Endothelial cell of umbilical vein (primary cell): ENCODE measurements around the gene PKHD1. TPM values are rescaled to one million over a fixed set of nuclear protein-coding genes. Genes with fewer than 3 reads are reported as not detected.

Experiments
- BruUV-seq: library from RNA; stranded (reverse); fragments of 400-500 nt; replicated peaks from 2 replicates; lab custom pipeline; 2021; lab: Mats Ljungman, UMichigan
- CTCF ChIA-PET: fragments of 300-600, 350-600 bp; sonication (Branson Sonifier 250); formaldehyde crosslinking; loops from one replicate; lab custom pipeline; 2021; ENCODE audit warnings: antibody characterized with exemption, inconsistent platforms; lab: Charles Lee
- POLR2A ChIA-PET: fragments of 300-600, 350-600 bp; sonication (Branson Sonifier 250); formaldehyde crosslinking; loops from one replicate; lab custom pipeline; 2021; ENCODE audit warnings: antibody characterized with exemption, inconsistent platforms; lab: Charles Lee
- DNase-seq: peaks from one replicate; pipeline ENCODE4 v3.0.0-alpha.2; 2011; ENCODE audit warnings: low read depth, low spot score
- FAIRE-seq: peaks from 2 replicates; lab custom pipeline; 2011; peaks lifted over from hg19 to GRCh38; lab: Jason Lieb, UNC
- H2AFZ ChIP-seq: 2 replicates; pipeline ENCODE4 v1.6.0; 2012; ENCODE audit warnings: low read depth, low read length, control low read depth, inconsistent platforms
- H3K27ac ChIP-seq: 2 replicates; pipeline ENCODE4 v1.5.1; 2011; ENCODE audit warnings: low read depth, mild to moderate bottlenecking, control low read depth, low read length, moderate library complexity; ENCODE audit not compliant: insufficient read depth
- H3K27me3 ChIP-seq, 2 experiments: 2 replicates each; pipeline versions ENCODE4 v1.6.0 to v1.6.1; 2011; ENCODE audit warnings: low read length in 2 of 2, mixed read lengths in 1 of 2; ENCODE audit not compliant: control insufficient read depth in 2 of 2, insufficient read depth in 2 of 2
- H3K36me3 ChIP-seq, 2 experiments: 2 replicates in 1 of 2; 3 replicates in 1 of 2; pipeline ENCODE4 v1.5.1; 2011; ENCODE audit warnings: low read length in 2 of 2, mild to moderate bottlenecking in 1 of 2, moderate library complexity in 1 of 2; ENCODE audit not compliant: control insufficient read depth in 2 of 2, insufficient read depth in 2 of 2; ENCODE audit errors: extremely low read depth in 1 of 2
- H3K4me1 ChIP-seq: 3 replicates; pipeline ENCODE4 v1.5.1; 2011; ENCODE audit warnings: mild to moderate bottlenecking, low read length; ENCODE audit not compliant: control insufficient read depth, insufficient read depth; ENCODE audit errors: extremely low read depth
- H3K4me2 ChIP-seq: 2 replicates; pipeline ENCODE4 v1.6.1; 2011; ENCODE audit warnings: low read length, control low read depth, mixed read lengths; ENCODE audit not compliant: insufficient read depth
- H3K4me3 ChIP-seq, 3 experiments: fragments of 200-600 bp in 1 of 3; sonication (generic), shearing (Covaris generic) in 1 of 3; replicated peaks in 1 of 3; 2 replicates each; pipeline ENCODE4 v1.5.1; 2011 to 2016; ENCODE audit warnings: control low read depth in 3 of 3, low read length in 3 of 3, mild to moderate bottlenecking in 2 of 3, inconsistent platforms in 1 of 3, low read depth in 1 of 3, moderate library complexity in 1 of 3; ENCODE audit not compliant: insufficient read depth in 1 of 3
- H3K79me2 ChIP-seq: 2 replicates; pipeline ENCODE4 v1.6.0; 2012; ENCODE audit warnings: low read length, inconsistent platforms; ENCODE audit not compliant: control insufficient read depth, insufficient read depth
- H3K9ac ChIP-seq: replicated peaks from 2 replicates; pipeline ENCODE3; 2011; ENCODE audit warnings: low read length, control low read depth; ENCODE audit not compliant: insufficient read depth; ENCODE audit errors: extremely low read depth
- H3K9me1 ChIP-seq: replicated peaks from 3 replicates; pipeline ENCODE4 v1.6.0; 2011; ENCODE audit warnings: mild to moderate bottlenecking, low read length; ENCODE audit not compliant: control insufficient read depth, insufficient read depth; ENCODE audit errors: extremely low read depth
- H3K9me3 ChIP-seq: replicated peaks from 2 replicates; pipeline ENCODE4 v1.5.1; 2012; ENCODE audit warnings: low read length, inconsistent platforms; ENCODE audit not compliant: control insufficient read depth, insufficient read depth
- H4K20me1 ChIP-seq: replicated peaks from 2 replicates; pipeline ENCODE3; 2011; ENCODE audit warnings: mild to moderate bottlenecking, low read length; ENCODE audit not compliant: control insufficient read depth, insufficient read depth; ENCODE audit errors: extremely low read depth
- CTCF ChIP-seq, 2 donors: IDR thresholded peaks; 1 replicate in 1 of 2; 2 replicates in 1 of 2; pipeline ENCODE4 v1.5.1; 2011; ENCODE audit warnings: low read length in 2 of 2, mild to moderate bottlenecking in 2 of 2, moderate library complexity in 2 of 2, control low read depth in 1 of 2, inconsistent platforms in 1 of 2, low read depth in 1 of 2; ENCODE audit not compliant: insufficient read depth in 1 of 2; ENCODE audit errors: extremely low read depth in 1 of 2
- EZH2 ChIP-seq: IDR thresholded peaks from 2 replicates; pipeline ENCODE4 v1.6.1; 2012; ENCODE audit warnings: borderline replicate concordance, low read depth, mild to moderate bottlenecking, moderate library complexity, low read length, inconsistent platforms; ENCODE audit not compliant: severe bottlenecking
- FOS ChIP-seq: IDR thresholded peaks from 2 replicates; pipeline ENCODE4 v1.6.1; 2011; ENCODE audit warnings: mild to moderate bottlenecking, low read length, moderate library complexity, borderline replicate concordance; ENCODE audit not compliant: insufficient read depth
- GATA2 ChIP-seq: IDR thresholded peaks from 2 replicates; pipeline ENCODE4 v1.7.0; 2011; ENCODE audit warnings: low read depth, mild to moderate bottlenecking, moderate library complexity, mixed read lengths, low read length; ENCODE audit not compliant: insufficient read length, insufficient read depth
- JUN ChIP-seq: IDR thresholded peaks from 2 replicates; pipeline ENCODE4 v1.6.1; 2011; ENCODE audit warnings: borderline replicate concordance, low read depth; ENCODE audit not compliant: insufficient read length, insufficient read depth
- MAX ChIP-seq: IDR thresholded peaks from 2 replicates; pipeline ENCODE4 v1.6.1; 2011; ENCODE audit not compliant: insufficient read depth, insufficient read length
- MYC ChIP-seq: IDR thresholded peaks from one replicate; pipeline ENCODE4 v1.6.1; 2011; ENCODE audit warnings: mild to moderate bottlenecking, low read depth, low read length
- POLR2A ChIP-seq: IDR thresholded peaks from 2 replicates; pipeline ENCODE4 v1.6.1; 2012; ENCODE audit warnings: low read depth, mild to moderate bottlenecking, control low read depth, low read length
- POLR2AphosphoS5 ChIP-seq: IDR thresholded peaks from 2 replicates; pipeline ENCODE4 v1.6.1; 2012; ENCODE audit warnings: low read depth, mild to moderate bottlenecking, control low read depth, low read length, moderate library complexity; ENCODE audit not compliant: insufficient read depth
- dilution Hi-C: fragments of 300-500 bp; cut with MboI; formaldehyde crosslinking; loops from one replicate; pipeline ENCODE4 v1.15.0; 2019; ENCODE audit warnings: low sequenced_read_pairs; ENCODE audit not compliant: extremely low pct_ligation_motif_present
- intact Hi-C: fragments of 100-400 bp; cut with micrococcal nuclease; formaldehyde crosslinking; loops from one replicate; pipeline ENCODE4 v1.10.0; 2022
- polyA plus RNA-seq, 4 experiments: library from polyadenylated mRNA; depleted of rRNA in 3 of 4; stranded (reverse) in 3 of 4; unstranded in 1 of 4; fragments of >200 nt; gene quantifications; 2 replicates each; pipeline versions ENCODE4 v1.2.1 to v1.2.3, GENCODE V29; 2011 to 2012; ENCODE audit warnings: missing spikeins in 1 of 4
- total RNA-seq: library from RNA; stranded (reverse); gene quantifications from 2 replicates; pipeline ENCODE4 v1.2.3, GENCODE V29; 2021

Gene PKHD1
- total and polyA plus RNA-seq, 2 donors (not counting 3 experiments of a cell fraction or from before 2014, with no cell fraction given), result not detected

GRCh38 chr6:51813904-51814303 is 273.5 kb downstream of the PKHD1 start:
- DNase-seq (no peak), FAIRE-seq (no peak)
- Histone ChIP-seq H3K4me2 (no peak overlapping the region), H3K4me3 (no peak overlapping the region), H3K9ac (no peak overlapping the region), H2AFZ (no peak overlapping the region), H3K27me3 (no peaks in the 10 kb centered on the region), H3K36me3 (no peaks in the 10 kb centered on the region), H3K9me1 (no peaks in the 10 kb centered on the region), H3K4me1 (no peaks in the 10 kb centered on the region), H3K9me3 (no peaks in the 10 kb centered on the region), H3K27ac (no peak overlapping the region), H4K20me1 (no peaks in the 10 kb centered on the region), H3K79me2 (no peaks in the 10 kb centered on the region)
- CTCF ChIA-PET, result no interaction called here
- intact Hi-C loops (no loop called here), dilution Hi-C loops (no loop called here)
- TF ChIP-seq MAX, result no peak
- TF ChIP-seq GATA2, result no peak
- TF ChIP-seq POLR2AphosphoS5, result no peak
- TF ChIP-seq FOS, result no peak
- TF ChIP-seq POLR2A, result no peak
- TF ChIP-seq JUN, result no peak
- no peak for TF ChIP-seq EZH2
- TF ChIP-seq MYC, result no peak
- no TSS peak for BruUV-seq
- POLR2A ChIA-PET, result no interaction called here

- dilution Hi-C loops (no loop called here), intact Hi-C loops (no loop called here)
- H3K36me3 ChIP-seq, result no peaks in the 10 kb centered on the region
- ChIA-PET POLR2A (no interaction called here), CTCF (no interaction called here)
- no peaks in the 10 kb centered on the region for H3K4me1 ChIP-seq
- H3K4me2 ChIP-seq, result no peak overlapping the region
- H3K79me2 ChIP-seq, result no peaks in the 10 kb centered on the region
- H4K20me1 ChIP-seq, result no peaks in the 10 kb centered on the region
- no peaks in the 10 kb centered on the region for H3K9me1 ChIP-seq
- H3K4me3 ChIP-seq, result no peak overlapping the region
- no peak for FAIRE-seq
- H3K27ac ChIP-seq, result no peak overlapping the region
- BruUV-seq, result no TSS peak
- no peaks in the 10 kb centered on the region for H3K9me3 ChIP-seq
- no peaks in the 10 kb centered on the region for H3K27me3 ChIP-seq
- TF ChIP-seq GATA2 (no peak), POLR2AphosphoS5 (no peak), MAX (no peak), CTCF (IDR thresholded peaks at IDR 0.05; ENCODE audit: extremely low read depth in 1 of 2, insufficient read depth in 1 of 2, low read depth in 1 of 2, low read length in 2 of 2) (no peak), JUN (no peak), EZH2 (no peak), MYC (no peak), FOS (no peak), POLR2A (no peak)
- no peak for DNase-seq
- H2AFZ ChIP-seq, result no peak overlapping the region
- H3K9ac ChIP-seq, result no peak overlapping the region
Observed at GRCh38 chr6:51812231-51812630, 275.2 kb downstream of the PKHD1 start.
